Neural crest cell (in vitro differentiated cells): ENCODE results near the gene PLAC8L1. TPM values are rescaled to one million over a fixed set of nuclear protein-coding genes. Genes with fewer than 3 reads are reported as not detected.

Experiments
- DNase-seq: peaks from one replicate; pipeline ENCODE4 v3.0.0; 2021; ENCODE audit warnings: low read depth, mixed read lengths, low spot score
- H3K27ac Mint-ChIP-seq: one replicate; pipeline ENCODE4 v1.8.0; 2021; ENCODE audit warnings: mild to moderate bottlenecking, mixed read lengths; ENCODE audit not compliant: unreplicated experiment
- H3K27me3 Mint-ChIP-seq: 2 replicates; pipeline ENCODE4 v1.8.0; 2021; ENCODE audit warnings: low read depth, mild to moderate bottlenecking, mixed read lengths
- H3K36me3 Mint-ChIP-seq: 2 replicates; pipeline ENCODE4 v1.8.0; 2021; ENCODE audit warnings: low read depth, mild to moderate bottlenecking, mixed read lengths
- H3K4me1 Mint-ChIP-seq: 2 replicates; pipeline ENCODE4 v1.8.0; 2021; ENCODE audit warnings: mixed read lengths
- H3K4me3 Mint-ChIP-seq: one replicate; pipeline ENCODE4 v1.8.0; 2021; ENCODE audit warnings: mild to moderate bottlenecking, mixed read lengths
- H3K9me3 Mint-ChIP-seq: 2 replicates; pipeline ENCODE4 v1.8.0; 2021; ENCODE audit warnings: mixed read lengths
- total RNA-seq: library from RNA; stranded (reverse); gene quantifications from 2 replicates; pipeline ENCODE4 v1.2.1, GENCODE V29; 2021
- TF ChIP-seq, protein P1 (sequence below): fragments of 200-600 bp; sonication (generic); conservative IDR thresholded peaks from 2 replicates; pipeline ENCODE4 v1.5.0; 2021; ENCODE audit warnings: antibody characterized with exemption, mild to moderate bottlenecking

PLAC8L1 gene
- total RNA-seq, 1 donor from 2014 or later: 1.8 TPM

DNA sequence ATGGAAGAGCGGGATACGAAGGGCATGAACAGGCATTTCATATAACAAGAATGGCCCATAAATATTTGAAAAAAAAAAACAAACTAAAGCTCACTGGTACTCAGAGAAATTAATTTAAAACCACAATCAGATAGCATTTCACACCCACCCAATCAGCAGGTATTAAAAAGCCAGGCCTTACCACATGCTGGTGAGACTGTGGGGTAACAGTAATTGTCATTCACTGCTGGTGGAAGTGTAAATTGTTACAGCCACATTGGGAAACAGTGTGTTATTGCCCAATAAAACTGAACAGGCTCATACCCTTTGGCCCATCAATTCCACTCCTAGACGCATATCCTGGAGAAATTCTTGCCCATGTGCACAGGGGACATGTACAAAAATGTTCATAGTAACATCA is 66.0 kb downstream of the PLAC8L1 start:
- TF ChIP-seq, protein P1, sequence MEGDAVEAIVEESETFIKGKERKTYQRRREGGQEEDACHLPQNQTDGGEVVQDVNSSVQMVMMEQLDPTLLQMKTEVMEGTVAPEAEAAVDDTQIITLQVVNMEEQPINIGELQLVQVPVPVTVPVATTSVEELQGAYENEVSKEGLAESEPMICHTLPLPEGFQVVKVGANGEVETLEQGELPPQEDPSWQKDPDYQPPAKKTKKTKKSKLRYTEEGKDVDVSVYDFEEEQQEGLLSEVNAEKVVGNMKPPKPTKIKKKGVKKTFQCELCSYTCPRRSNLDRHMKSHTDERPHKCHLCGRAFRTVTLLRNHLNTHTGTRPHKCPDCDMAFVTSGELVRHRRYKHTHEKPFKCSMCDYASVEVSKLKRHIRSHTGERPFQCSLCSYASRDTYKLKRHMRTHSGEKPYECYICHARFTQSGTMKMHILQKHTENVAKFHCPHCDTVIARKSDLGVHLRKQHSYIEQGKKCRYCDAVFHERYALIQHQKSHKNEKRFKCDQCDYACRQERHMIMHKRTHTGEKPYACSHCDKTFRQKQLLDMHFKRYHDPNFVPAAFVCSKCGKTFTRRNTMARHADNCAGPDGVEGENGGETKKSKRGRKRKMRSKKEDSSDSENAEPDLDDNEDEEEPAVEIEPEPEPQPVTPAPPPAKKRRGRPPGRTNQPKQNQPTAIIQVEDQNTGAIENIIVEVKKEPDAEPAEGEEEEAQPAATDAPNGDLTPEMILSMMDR: no peak
- Mint-ChIP-seq H3K4me3 (no peak overlapping the region), H3K27me3 (no peaks in the 10 kb centered on the region), H3K36me3 (no peaks in the 10 kb centered on the region), H3K27ac (no peak overlapping the region), H3K9me3 (no peaks in the 10 kb centered on the region), H3K4me1 (no peaks in the 10 kb centered on the region)
- no peak for DNase-seq

DNA sequence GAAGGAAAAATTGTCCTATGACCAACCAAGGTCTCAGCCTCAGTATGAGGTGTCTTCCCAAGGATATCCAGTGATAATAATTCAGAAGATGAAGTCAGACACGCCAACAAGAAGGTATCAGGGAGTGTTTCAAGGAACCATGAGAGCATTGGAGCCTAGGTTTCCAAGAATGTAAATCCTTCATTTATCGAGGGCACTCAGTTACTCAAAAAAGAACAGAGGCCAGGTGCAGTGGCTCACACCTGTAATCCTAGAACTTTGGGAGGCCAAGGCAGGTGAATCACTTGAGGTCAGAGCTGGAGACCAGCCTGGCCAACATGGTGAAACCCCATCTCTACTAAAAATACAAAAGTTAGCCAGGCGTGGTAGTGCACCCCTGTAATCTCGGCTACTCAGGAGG is 70.8 kb downstream of the PLAC8L1 start:
- DNase-seq: no peak
- Mint-ChIP-seq H3K27me3 (no peaks in the 10 kb centered on the region), H3K4me1 (no peaks in the 10 kb centered on the region), H3K27ac (no peak overlapping the region), H3K4me3 (no peak overlapping the region), H3K36me3 (no peaks in the 10 kb centered on the region), H3K9me3 (no peaks in the 10 kb centered on the region)
- TF ChIP-seq, protein P1: no peak

Other genes with a start within 250 kb of the PLAC8L1 start
- gene GRXCR2, start 232.6 kb downstream of the PLAC8L1 start, total RNA-seq: not detected in 2 replicates
- gene SH3RF2, start 169.0 kb downstream of the PLAC8L1 start, total RNA-seq: 0.72 and 1.0 TPM in 2 replicates
- gene LARS1, start 77.1 kb upstream of the PLAC8L1 start, total RNA-seq: 194 and 195 TPM in 2 replicates
- gene RBM27, start 98.0 kb upstream of the PLAC8L1 start, total RNA-seq: 21.8 and 24.8 TPM in 2 replicates
- gene POU4F3, start 233.3 kb upstream of the PLAC8L1 start, total RNA-seq: 0.09 TPM in 1 of 2 replicates, not detected in the other